ENCODE measurements around the gene SMTNL1.

Gene SMTNL1

GRCh38 chr11:57597916-57598830, 60.8 kb downstream of the SMTNL1 start:
- no peak for DNase-seq

- DNase-seq, result no peak
Observed at GRCh38 chr11:57598831-57599155, 61.4 kb downstream of the SMTNL1 start.

- no peak for DNase-seq
Observed at GRCh38 chr11:57599381-57599780, 62.0 kb downstream of the SMTNL1 start.

Data from activated effector memory CD4-positive, alpha-beta T cell treated with Interleukin-2 at 50 U/mL for 16 hours (primary cell).